GM19035 (cell line): ENCODE results near the gene SC5D.

Source experiments
- ATAC-seq: cut with Tn5 transposase; IDR thresholded peaks from one replicate; pipeline ENCODE4 v1.9.1; 2021; ENCODE audit not compliant: unreplicated experiment

SC5D gene

DNA sequence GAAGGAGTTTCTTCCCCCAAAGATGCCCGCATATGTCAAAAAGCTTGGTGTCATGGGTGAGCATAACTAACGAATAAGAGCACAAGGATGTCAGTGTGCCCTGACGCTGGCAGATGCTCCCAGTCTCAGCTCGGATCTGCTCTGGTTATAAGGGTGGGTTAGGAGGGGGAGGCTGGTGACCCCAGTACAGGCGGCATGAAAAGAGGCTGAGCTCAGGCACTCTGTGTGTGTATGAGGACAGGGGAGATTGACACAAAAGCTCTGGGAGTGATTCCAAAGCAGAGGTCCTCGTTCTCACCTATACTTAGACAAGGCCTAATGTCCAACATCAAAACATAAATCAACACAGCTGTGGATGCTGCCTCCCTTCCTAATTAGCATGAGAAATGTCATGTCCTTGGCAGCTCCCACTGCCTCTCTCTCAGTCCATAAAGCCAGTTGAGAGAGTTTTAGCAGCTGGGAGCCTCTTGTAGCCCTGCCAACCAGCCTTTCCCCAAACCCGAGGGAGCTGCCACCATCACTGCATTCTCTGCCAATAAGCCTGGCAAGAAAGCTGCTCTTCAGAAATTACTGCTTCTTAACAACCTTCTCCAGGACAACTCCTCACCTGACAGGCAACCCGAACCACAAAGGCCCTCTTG, 59.8 kb downstream of the SC5D start:
- ATAC-seq: no peak

DNA sequence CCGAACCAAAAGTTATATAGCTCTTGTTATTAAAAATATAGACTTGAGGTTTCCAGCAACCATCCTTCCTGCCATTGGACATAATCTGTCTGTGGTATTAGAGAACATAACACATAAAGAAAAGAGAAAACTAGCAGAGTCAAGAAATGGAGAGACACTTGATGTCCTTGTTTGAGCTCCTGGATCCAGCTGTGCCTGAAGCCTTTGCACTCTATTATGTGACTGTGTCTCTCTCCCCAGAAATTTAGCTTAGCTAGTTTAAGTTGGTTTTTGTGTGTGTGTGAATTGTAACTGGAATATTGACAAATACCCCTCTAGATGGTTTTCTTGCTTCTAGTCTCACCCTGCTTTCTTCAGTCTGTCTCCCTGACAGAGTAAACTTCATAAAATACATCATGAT, 61.6 kb downstream of the SC5D start:
- ATAC-seq: no peak

DNA sequence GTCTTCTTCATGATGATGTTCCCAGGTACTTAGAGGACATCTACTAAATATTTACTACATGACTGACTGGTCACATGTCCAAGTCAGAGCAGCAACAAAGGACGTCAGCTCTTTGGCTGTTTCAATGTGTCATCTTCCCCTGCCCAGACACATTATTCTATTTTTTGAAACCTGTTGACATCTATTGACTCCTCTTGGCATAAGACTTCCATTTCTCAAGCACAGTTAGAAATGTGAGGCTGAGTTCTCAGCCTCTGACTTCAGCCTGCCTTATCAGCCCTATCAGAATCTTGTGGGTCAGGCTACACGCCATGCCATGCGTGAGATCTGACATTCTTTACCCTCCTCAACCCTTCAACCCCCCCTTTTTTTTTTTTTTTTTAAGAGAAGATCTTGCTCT, 63.8 kb downstream of the SC5D start:
- ATAC-seq: no peak
